HL-60 (cell line): ENCODE results near the gene GANC.

Experiments used
- CTCF ChIP-seq: IDR thresholded peaks from one replicate; pipeline ENCODE4 v1.5.1; 2011; ENCODE audit warnings: low read length, control low read depth, inconsistent platforms; ENCODE audit not compliant: insufficient read depth
- GABPA ChIP-seq: IDR thresholded peaks from 2 replicates; pipeline ENCODE4 v1.6.1; 2012; ENCODE audit warnings: low read depth
- POLR2AphosphoS5 ChIP-seq: IDR thresholded peaks from 2 replicates; pipeline ENCODE4 v1.6.1; 2012; ENCODE audit warnings: low read depth
- REST ChIP-seq: IDR thresholded peaks from 2 replicates; pipeline ENCODE4 v1.6.1; 2012; ENCODE audit warnings: low read depth; ENCODE audit not compliant: insufficient replicate concordance
- SPI1 ChIP-seq: IDR thresholded peaks from 2 replicates; pipeline ENCODE4 v1.6.1; 2012; ENCODE audit warnings: low read depth, mild to moderate bottlenecking, borderline replicate concordance

GRCh38 chr15:42274702-42274989 is 1.6 kb downstream of the GANC start:
- TF ChIP-seq GABPA, result no peak
- TF ChIP-seq CTCF, result no peak
- no peak for TF ChIP-seq REST
- no peak for TF ChIP-seq POLR2AphosphoS5
- TF ChIP-seq SPI1, result no peak
